Anterior cingulate cortex (tissue), 58 donors: ENCODE measurements around the gene ATP4A.

Source experiments
- DNase-seq, 58 donors: peaks; one replicate each; lab custom pipeline; 2025; lab: John Stamatoyannopoulos, UW

ATP4A gene

DNA sequence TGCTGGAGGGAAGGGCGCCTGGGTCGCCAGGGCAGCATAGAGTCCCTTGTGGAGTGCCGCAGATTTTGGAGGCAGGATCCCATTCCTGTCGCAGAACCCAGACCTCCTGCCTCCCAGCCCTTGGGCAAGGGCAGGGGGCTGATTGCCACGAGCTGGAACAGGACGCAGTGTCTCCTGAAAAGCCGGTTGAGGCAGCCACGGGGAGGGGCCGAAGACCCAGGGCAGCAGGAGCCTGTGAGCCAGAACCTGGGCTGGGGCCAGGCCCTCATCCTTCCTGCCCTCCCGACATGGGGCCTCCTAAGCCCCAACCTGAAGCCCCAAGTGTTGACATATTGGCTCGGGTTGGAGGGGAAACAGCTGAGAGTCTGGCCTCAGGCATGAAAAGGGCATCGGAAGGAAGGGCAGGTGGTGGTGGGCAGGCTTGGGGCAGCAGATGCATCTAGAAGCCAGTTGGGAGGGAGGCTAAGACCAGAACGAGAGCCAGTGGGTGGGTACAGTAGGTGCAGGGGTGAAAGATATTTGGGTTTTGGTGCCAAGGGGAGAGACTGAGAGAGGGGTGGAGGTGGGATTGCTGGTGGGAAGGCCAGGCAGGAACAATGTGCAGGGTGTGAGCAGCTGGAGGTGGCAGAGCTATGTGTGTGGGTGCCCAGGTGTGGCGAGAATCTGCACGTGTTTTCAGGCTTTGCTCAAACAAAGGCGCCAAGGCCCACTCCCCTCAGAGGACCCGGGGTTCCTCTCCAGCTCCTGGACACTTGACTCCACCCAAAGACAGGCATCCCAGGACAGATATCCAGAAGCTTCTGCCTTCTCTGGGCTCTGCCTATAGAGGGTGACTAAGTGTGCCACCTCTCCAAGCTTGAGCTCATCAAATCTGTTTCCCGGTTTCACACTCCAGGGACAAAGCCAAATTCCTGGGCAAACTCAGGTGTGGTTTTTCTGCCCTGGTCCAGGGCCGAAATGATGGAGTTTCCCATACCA is 33.9 kb downstream of the ATP4A start:
- no peak for DNase-seq

- no peak for DNase-seq
These were observed 35.0 kb downstream of the ATP4A start, which contains the start of gene SBSN for GRCh38 chr19:35528218-35529038. Gene SBSN, minus strand, starts transcription at chr19:35528311. Its CDS starts 30 bp downstream, at chr19:35528281.

DNA sequence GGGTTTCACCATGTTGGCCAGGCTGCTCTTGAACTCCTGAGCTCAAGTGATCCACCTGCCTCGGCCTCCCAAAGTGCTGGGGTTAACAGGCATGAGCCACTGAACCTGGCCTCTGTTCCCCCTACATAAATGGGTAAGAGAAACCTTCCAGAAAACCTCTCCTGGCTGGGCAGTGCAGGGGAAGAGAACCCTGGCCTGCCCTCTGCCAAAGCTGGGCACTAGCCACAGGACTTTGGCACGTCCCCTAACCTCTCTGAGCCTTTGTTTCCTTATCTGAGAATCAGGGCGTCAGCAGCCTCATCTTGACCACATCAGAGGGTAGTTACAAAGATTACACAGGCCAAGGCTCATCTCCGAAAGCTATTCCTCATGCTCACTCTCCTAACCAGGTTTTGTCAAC is 37.6 kb downstream of the ATP4A start:
- no peak for DNase-seq

- DNase-seq, result no peak
These were observed 39.1 kb downstream of the ATP4A start for GRCh38 chr19:35524181-35524837.

DNA sequence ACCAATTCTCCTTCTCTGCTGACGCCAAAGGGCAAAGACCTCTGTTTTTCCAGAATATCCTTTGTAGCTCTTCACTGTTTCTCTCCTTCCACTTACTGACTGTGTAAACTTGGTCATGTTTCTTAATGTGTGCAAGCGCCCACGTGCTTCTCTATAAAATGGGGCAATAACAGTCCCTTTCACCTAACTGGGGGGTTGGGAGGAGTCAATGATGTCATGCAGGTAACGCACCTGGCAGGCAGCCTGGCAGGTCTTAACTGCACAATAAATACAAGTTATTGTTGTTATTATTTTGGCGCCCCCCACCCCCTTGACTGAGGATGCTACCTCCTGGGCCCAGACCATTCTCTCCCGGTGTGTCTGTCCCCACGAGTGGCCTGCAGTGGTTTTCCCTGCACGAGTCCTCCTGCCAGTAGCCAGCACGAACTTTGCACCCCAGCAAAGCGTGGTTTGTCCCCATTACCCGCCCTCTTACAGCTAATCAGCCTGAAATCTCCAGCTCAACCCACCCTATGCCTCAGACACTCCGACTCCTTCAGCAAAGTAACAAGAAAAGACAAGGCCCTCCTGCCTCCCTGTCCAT is 40.6 kb downstream of the ATP4A start:
- no peak for DNase-seq

GRCh38 chr19:35521124-35521743 is 42.2 kb downstream of the ATP4A start:
- DNase-seq, result no peak

- no peak for DNase-seq
These were observed 44.2 kb downstream of the ATP4A start for GRCh38 chr19:35519291-35519690.

GRCh38 chr19:35518313-35518712 is 45.1 kb downstream of the ATP4A start:
- DNase-seq, result no peak

- no peak for DNase-seq
These were observed 46.1 kb downstream of the ATP4A start for GRCh38 chr19:35517342-35517741.

GRCh38 chr19:35516310-35516709 is 47.1 kb downstream of the ATP4A start:
- no peak for DNase-seq

- no peak for DNase-seq
These were observed 49.1 kb downstream of the ATP4A start for GRCh38 chr19:35514282-35514809.

GRCh38 chr19:35513628-35514281 is 49.7 kb downstream of the ATP4A start, which contains the start of gene DMKN:
Gene DMKN, minus strand, starts transcription at chr19:35513649. Its CDS starts 174 bp downstream, at chr19:35513475.
- peak in 1 of 58 donors; percentile 17 for DNase-seq

DNA sequence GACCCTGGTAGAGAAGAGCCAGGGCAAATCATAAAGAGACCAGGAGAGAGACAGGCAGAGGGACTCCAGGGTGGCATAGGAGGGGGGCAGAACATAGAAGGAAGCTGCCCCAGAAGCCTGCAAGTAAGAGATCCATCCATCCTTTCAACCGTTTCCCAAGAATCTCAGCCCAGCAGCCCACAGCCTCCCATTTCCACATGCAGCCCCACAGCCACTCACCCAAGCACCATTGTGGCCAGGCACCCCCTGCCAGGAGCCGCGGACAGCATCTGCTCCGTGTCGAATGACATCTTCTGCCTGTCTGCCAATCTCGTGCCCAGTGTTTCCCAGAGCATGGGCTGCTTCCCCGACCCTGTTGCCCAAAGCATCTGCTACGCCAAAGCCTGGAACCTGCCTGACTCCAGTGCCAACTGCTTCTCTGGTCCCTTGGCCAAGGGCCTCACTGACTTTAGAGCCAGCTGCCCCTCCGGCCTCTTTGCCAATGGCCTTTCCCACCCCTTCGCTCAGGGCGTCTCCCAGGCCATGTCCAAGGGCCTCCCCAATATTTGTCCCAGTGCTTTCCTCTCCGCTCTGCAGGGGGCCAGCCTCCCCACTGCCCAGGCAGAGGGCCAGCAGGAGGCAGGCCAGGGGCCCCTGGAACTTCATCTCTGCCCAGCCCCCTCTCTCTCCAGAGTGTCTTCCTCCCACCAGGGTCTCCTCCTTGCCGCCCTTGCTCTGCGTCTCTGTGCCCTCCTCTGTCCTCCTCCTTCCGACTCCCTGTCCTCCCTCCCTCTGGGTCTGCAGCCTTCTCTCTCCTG is 50.4 kb downstream of the ATP4A start:
- DNase-seq, result no peak

DNA sequence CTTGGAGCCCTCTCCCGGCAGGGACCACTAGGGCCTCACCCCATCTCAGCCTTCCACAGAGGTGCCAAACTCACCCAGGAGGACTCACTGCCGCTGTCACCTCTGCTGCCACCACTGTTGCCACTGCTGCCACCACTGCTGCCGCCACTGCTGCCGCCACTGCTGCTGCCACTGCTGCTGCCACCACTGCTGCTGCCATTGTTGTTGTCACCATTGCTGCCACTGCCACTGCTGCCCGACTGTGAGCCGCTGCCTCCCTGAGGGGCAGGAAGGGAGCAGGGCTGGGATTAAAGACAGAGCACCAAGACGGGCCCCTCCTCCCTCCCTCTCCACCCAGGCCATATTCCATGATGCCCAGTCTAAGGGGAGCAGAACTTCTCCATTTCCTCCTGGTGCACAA is 52.1 kb downstream of the ATP4A start:
- DNase-seq, result no peak

DNA sequence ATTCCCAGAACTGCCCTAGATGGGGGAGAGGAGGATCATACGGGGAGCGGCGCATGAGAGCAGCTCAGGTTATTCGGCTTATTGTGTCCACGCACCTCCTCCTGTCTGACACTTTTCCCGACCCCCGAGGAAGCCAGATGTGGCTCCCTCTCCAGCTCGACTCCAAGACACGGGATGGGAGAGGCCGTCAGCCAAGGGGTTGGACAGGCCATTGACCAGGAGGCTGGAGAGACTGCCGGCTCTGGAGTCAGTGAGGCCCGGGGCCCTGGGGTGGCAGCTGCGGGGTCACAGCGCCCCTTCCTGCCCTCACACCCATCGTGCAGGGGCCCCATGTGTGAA is 52.9 kb downstream of the ATP4A start:
- no peak for DNase-seq

- peak in 45 of 58 donors; percentile 2 to 75 (median 23) for DNase-seq
These were observed 53.4 kb downstream of the ATP4A start for GRCh38 chr19:35509861-35510625.

GRCh38 chr19:35509018-35509652 is 54.3 kb downstream of the ATP4A start:
- DNase-seq, result peak in 2 of 58 donors; percentile 5 to 8
